Measurements from ENCODE around the gene FADS1. TPM values are rescaled to one million over a fixed set of nuclear protein-coding genes. Genes with fewer than 3 reads are reported as not detected.

FADS1 gene
- total and polyA plus RNA-seq, 2 of the 8 experiments (the other 6 are each of a cell fraction or from before 2014, with no cell fraction given) = 115 to 141 TPM

- H2BK120ac ChIP-seq (replicated peaks; ENCODE audit: low read depth, low read length) = no peak overlapping the region
- H2AK5ac ChIP-seq (ENCODE audit: low read depth, low read length) = no peak overlapping the region; the same call in 1 of the 2 replicates
- H3K4ac ChIP-seq (replicated peaks; ENCODE audit: insufficient read length, low read depth, low read length) = peak overlapping the region; percentile 16
- H3K79me2 ChIP-seq (ENCODE audit: control insufficient read depth in 1 of 2, insufficient read depth in 2 of 2, low read length in 2 of 2) = peaks cover 29 to 62% of the 10 kb centered on the region in 2 experiments
- H2BK12ac ChIP-seq (ENCODE audit: low read depth, low read length) = no peak overlapping the region
- no peaks in the 10 kb centered on the region for H3K9me3 ChIP-seq (ENCODE audit: insufficient read depth in 2 of 2, low read depth in 1 of 2, low read length in 1 of 2)
- WGBS, 2 experiments (ENCODE audit: extremely low coverage in 1 of 2, insufficient coverage in 1 of 2, insufficient read length in 1 of 2, insufficient replicate concordance in 2 of 2, low coverage in 1 of 2, low lambda C conversion rate in 2 of 2, missing lambda C conversion rate in 1 of 2) = 65% methylated on average over 4 of the region's 4 CpGs; no CpG with 5 or more reads in 1 of the 2 experiments
- ChIA-PET POLR2A (ENCODE audit: partially characterized antibody) (interaction anchor here (1.2 to 9.9 kb wide), 11 partner anchors 9 to 49 kb away, joined by 3 to 210 read pairs (median 5); partner anchors contain the start of genes FADS1, FEN1 and TMEM258), CTCF (ENCODE audit: partially characterized antibody) (interaction anchor here (1.1 to 3.2 kb wide), 6 partner anchors 12 to 51 kb away, joined by 3 to 16 read pairs (median 6); partner anchors contain the start of gene FADS1)
- H2BK15ac ChIP-seq (ENCODE audit: low read length) = no peak overlapping the region
- H4K5ac ChIP-seq (ENCODE audit: insufficient read length, low read depth, low read length) = no peak overlapping the region
- H3K18ac ChIP-seq (ENCODE audit: extremely low read depth, low read length) = no peak overlapping the region; the same call in 1 of the 2 replicates
- peaks cover 0 to 4% (median 4%) of the 10 kb centered on the region in 4 experiments; a peak in 2 of 8 replicates for H3K36me3 ChIP-seq (ENCODE audit: control insufficient read depth in 2 of 4, insufficient read depth in 4 of 4, low read length in 3 of 4)
- H3K27me3 ChIP-seq (replicated peaks in 1 of 4; ENCODE audit: control insufficient read depth in 3 of 4, extremely low read depth in 1 of 4, insufficient read depth in 3 of 4, low read length in 3 of 4) = no peaks in the 10 kb centered on the region
- peak overlapping the region in 3 of 4 experiments; percentile 6 to 77 (median 49); a peak in 3 of 7 replicates for H3K9ac ChIP-seq (replicated peaks in 1 of 4; ENCODE audit: extremely low read depth in 1 of 4, low read depth in 3 of 4, low read length in 3 of 4)
- H3K4me2 ChIP-seq (ENCODE audit: insufficient read depth in 1 of 2, low read depth in 2 of 2, low read length in 2 of 2) = peak overlapping the region; percentile 96 to 98
- no peak overlapping the region for H2AFZ ChIP-seq (ENCODE audit: low read length)
- no peak overlapping the region for H4K91ac ChIP-seq (replicated peaks; ENCODE audit: insufficient read length, low read length)
- H3K23me2 ChIP-seq (ENCODE audit: low read depth, low read length) = peaks cover 14% of the 10 kb centered on the region
- H4K20me1 ChIP-seq (replicated peaks in 1 of 2; ENCODE audit: control insufficient read depth in 1 of 2, insufficient read depth in 2 of 2, low read length in 2 of 2) = peaks cover 19 to 35% of the 10 kb centered on the region in 2 experiments
- H3K4me3 ChIP-seq (ENCODE audit: extremely low read depth in 1 of 4, insufficient read depth in 2 of 4, low read depth in 3 of 4, low read length in 4 of 4) = peak overlapping the region; percentile 77 to 96 (median 86)
- no peak overlapping the region for H3K23ac ChIP-seq (ENCODE audit: insufficient read length)
- no peak overlapping the region for H2BK20ac ChIP-seq (ENCODE audit: low read length)
- H3K4me1 ChIP-seq (replicated peaks in 1 of 4; ENCODE audit: control insufficient read depth in 3 of 4, insufficient read depth in 4 of 4, low read length in 3 of 4) = peaks cover 11 to 45% (median 31%) of the 10 kb centered on the region in 4 experiments
- FAIRE-seq (no peak), DNase-seq (ENCODE audit: low read depth in 1 of 2, low spot score in 2 of 2) (no peak)
- H3K79me1 ChIP-seq (ENCODE audit: low read depth, low read length) = peaks cover 18% of the 10 kb centered on the region
- H3K56ac ChIP-seq (replicated peaks; ENCODE audit: insufficient read length, low read depth, low read length) = no peak overlapping the region
- no peak overlapping the region for H3K14ac ChIP-seq (ENCODE audit: insufficient read length)
- 0 out of 2 replicates have a peak overlapping the region, but pooled peaks have one; percentile 29 for H2BK5ac ChIP-seq (ENCODE audit: low read depth, low read length)
- TF ChIP-seq POLR2A (IDR thresholded peaks at IDR 0.05; ENCODE audit: control extremely low read depth in 1 of 2, low read depth in 2 of 2, low read length in 2 of 2) (peak in 1 of 2 experiments; percentile 22; a peak in 1 of 3 replicates), SRF (IDR thresholded peaks at IDR 0.05; ENCODE audit: low read depth, low read length) (no peak)
- H4K8ac ChIP-seq (ENCODE audit: extremely low read depth, insufficient read depth, low read length) = no peak overlapping the region
- H3K27ac ChIP-seq (ENCODE audit: low read depth, low read length) = no peak overlapping the region
These were observed 13.0 kb upstream of the FADS1 start for GRCh38 chr11:61829806-61830205.
